SK-N-SH treated with all-trans-retinoic acid at 6 μM for 48 hours (cell line): ENCODE measurements around the gene DNAJB1.

Experiments
- ATAC-seq: fragments of 200-7000 bp; cut with Tn5 transposase; 3 replicates; pipeline ENCODE4 v1.9.1; 2020; ENCODE audit warnings: mild to moderate bottlenecking, moderate library complexity
- ARNTL ChIP-seq: fragments of 450-650 bp; formaldehyde crosslinking; IDR thresholded peaks from 2 replicates; pipeline ENCODE4 v1.5.0; 2020; ENCODE audit warnings: low read depth, mild to moderate bottlenecking, moderate library complexity, borderline replicate concordance
- BACH2 ChIP-seq: fragments of 250-450 bp; sonication (Bioruptor Pico); IDR thresholded peaks from 2 replicates; pipeline ENCODE4 v1.9.0; 2021; ENCODE audit warnings: mild to moderate bottlenecking, borderline replicate concordance
- CSDC2 ChIP-seq: fragments of 250-450 bp; sonication (Bioruptor Pico); IDR thresholded peaks from 2 replicates; pipeline ENCODE4 v1.5.0; 2020; ENCODE audit warnings: mild to moderate bottlenecking, moderate library complexity
- CSRNP3 ChIP-seq: fragments of 250-450 bp; sonication (Bioruptor Pico); IDR thresholded peaks from 2 replicates; pipeline ENCODE4 v1.5.1; 2021; ENCODE audit warnings: mild to moderate bottlenecking, moderate library complexity
- ESRRG ChIP-seq: fragments of 250-450 bp; sonication (Bioruptor Pico); IDR thresholded peaks from 2 replicates; pipeline ENCODE4 v1.6.1; 2021; ENCODE audit warnings: mild to moderate bottlenecking
- GLIS3 ChIP-seq: fragments of 250-450 bp; sonication (Bioruptor Pico); IDR thresholded peaks from 2 replicates; pipeline ENCODE4 v1.5.0; 2020; ENCODE audit warnings: mild to moderate bottlenecking, moderate library complexity
- ISL1 ChIP-seq: fragments of 250-450 bp; sonication (Bioruptor Pico); IDR thresholded peaks from 2 replicates; pipeline ENCODE4 v2.1.2; 2022; ENCODE audit warnings: mild to moderate bottlenecking, moderate library complexity
- OSR1 ChIP-seq: fragments of 250-450 bp; sonication (Bioruptor Pico); IDR thresholded peaks from 2 replicates; pipeline ENCODE4 v1.8.0; 2022; ENCODE audit warnings: moderate library complexity, mild to moderate bottlenecking, inconsistent platforms
- PATZ1 ChIP-seq: fragments of 250-450 bp; sonication (Bioruptor Pico); IDR thresholded peaks from 2 replicates; pipeline ENCODE4 v1.8.0; 2020; ENCODE audit warnings: mild to moderate bottlenecking, moderate library complexity, borderline replicate concordance
- POU6F1 ChIP-seq: fragments of 250-450 bp; sonication (Bioruptor Pico); IDR thresholded peaks from 2 replicates; pipeline ENCODE4 v1.8.0; 2021; ENCODE audit warnings: low read depth, mild to moderate bottlenecking, moderate library complexity, borderline replicate concordance
- PPARA ChIP-seq: fragments of 250-450 bp; sonication (Bioruptor Pico); IDR thresholded peaks from 2 replicates; pipeline ENCODE4 v1.5.0; 2020; ENCODE audit warnings: mild to moderate bottlenecking, borderline replicate concordance
- SNAI2 ChIP-seq: fragments of 250-450 bp; sonication (Bioruptor Pico); IDR thresholded peaks from 2 replicates; pipeline ENCODE4 v1.5.0; 2020; ENCODE audit warnings: mild to moderate bottlenecking, moderate library complexity
- TCF4 ChIP-seq: fragments of 250-450 bp; sonication (Bioruptor Pico); IDR thresholded peaks from 2 replicates; pipeline ENCODE4 v1.8.0; 2021; ENCODE audit warnings: mild to moderate bottlenecking, moderate library complexity, borderline replicate concordance
- TOX ChIP-seq: fragments of 250-450 bp; sonication (Bioruptor Pico); IDR thresholded peaks from 2 replicates; pipeline ENCODE4 v1.8.0; 2021; ENCODE audit warnings: mild to moderate bottlenecking, moderate library complexity, borderline replicate concordance
- TSHZ2 ChIP-seq: fragments of 250-450 bp; sonication (Bioruptor Pico); IDR thresholded peaks from 2 replicates; pipeline ENCODE4 v1.5.0; 2020; ENCODE audit warnings: mild to moderate bottlenecking, moderate library complexity
- ZC3H10 ChIP-seq: fragments of 250-450 bp; sonication (Bioruptor Pico); IDR thresholded peaks from 2 replicates; pipeline ENCODE4 v1.5.1; 2021; ENCODE audit warnings: mild to moderate bottlenecking, moderate library complexity
- ZFP3 ChIP-seq: fragments of 250-450 bp; sonication (Bioruptor Pico); IDR thresholded peaks from 2 replicates; pipeline ENCODE4 v1.5.0; 2020; ENCODE audit warnings: mild to moderate bottlenecking, moderate library complexity
- ZFP30 ChIP-seq: fragments of 450-650 bp; formaldehyde crosslinking; IDR thresholded peaks from 2 replicates; pipeline ENCODE4 v1.5.0; 2022; ENCODE audit warnings: mild to moderate bottlenecking, moderate library complexity
- ZNF565 ChIP-seq: fragments of 450-650 bp; formaldehyde crosslinking; conservative IDR thresholded peaks from 2 replicates; pipeline ENCODE4 v1.5.0; 2020; ENCODE audit warnings: low read depth, mild to moderate bottlenecking, moderate library complexity
- ZNF70 ChIP-seq: fragments of 450-650 bp; formaldehyde crosslinking; IDR thresholded peaks from 2 replicates; pipeline ENCODE4 v1.5.0; 2020; ENCODE audit warnings: mild to moderate bottlenecking, moderate library complexity
- ZNF8 ChIP-seq: fragments of 450-650 bp; formaldehyde crosslinking; IDR thresholded peaks from 2 replicates; pipeline ENCODE4 v1.5.0; 2020; ENCODE audit warnings: mild to moderate bottlenecking, moderate library complexity

The DNAJB1 gene

GRCh38 chr19:14472202-14472938, 45.8 kb downstream of the DNAJB1 start:
- peak; percentile 40 for ATAC-seq

GRCh38 chr19:14471436-14472187, 46.6 kb downstream of the DNAJB1 start:
- ATAC-seq = no peak
- TF ChIP-seq GLIS3 (CRISPR knock-in tag) (no peak), ZNF8 (no peak), BACH2 (no peak), ZNF70 (no peak), ZFP3 (no peak), TCF4 (CRISPR knock-in tag) (no peak), PPARA (CRISPR knock-in tag) (no peak), ZC3H10 (CRISPR knock-in tag) (no peak), ZFP30 (CRISPR knock-in tag) (no peak), CSRNP3 (CRISPR knock-in tag) (no peak), PATZ1 (no peak), ARNTL (CRISPR knock-in tag) (no peak), OSR1 (CRISPR knock-in tag) (no peak), CSDC2 (CRISPR knock-in tag) (no peak), ZNF565 (CRISPR knock-in tag) (no peak)

More at GRCh38 chr19:14472202-14472938, 45.8 kb downstream of the DNAJB1 start:
- no peak for TF ChIP-seq PPARA (CRISPR knock-in tag)
- TF ChIP-seq ZFP30 (CRISPR knock-in tag) = no peak
- TF ChIP-seq ZNF565 (CRISPR knock-in tag) = no peak
- no peak for TF ChIP-seq TCF4 (CRISPR knock-in tag)
- TF ChIP-seq TOX = no peak
- no peak for TF ChIP-seq BACH2
- TF ChIP-seq SNAI2 (CRISPR knock-in tag) = no peak
- TF ChIP-seq GLIS3 (CRISPR knock-in tag) = no peak
- no peak; the same call in 1 of the 2 replicates for TF ChIP-seq TSHZ2 (CRISPR knock-in tag)
- no peak for TF ChIP-seq ZNF8

GRCh38 chr19:14470031-14470876, 47.9 kb downstream of the DNAJB1 start:
- ATAC-seq = no peak
- TF ChIP-seq CSDC2 (CRISPR knock-in tag) = no peak
- no peak for TF ChIP-seq ZNF565 (CRISPR knock-in tag)
- TF ChIP-seq PPARA (CRISPR knock-in tag) = no peak
- TF ChIP-seq ESRRG (CRISPR knock-in tag) = no peak
- no peak for TF ChIP-seq ZNF8
- TF ChIP-seq ZNF70 = no peak
- no peak for TF ChIP-seq BACH2
- TF ChIP-seq TSHZ2 (CRISPR knock-in tag) = no peak
- TF ChIP-seq TCF4 (CRISPR knock-in tag) = no peak
- no peak for TF ChIP-seq ZFP30 (CRISPR knock-in tag)
- no peak for TF ChIP-seq CSRNP3 (CRISPR knock-in tag)
- TF ChIP-seq TOX = no peak
- TF ChIP-seq ISL1 = no peak
- TF ChIP-seq POU6F1 (CRISPR knock-in tag) = no peak
- no peak for TF ChIP-seq SNAI2 (CRISPR knock-in tag)
